Activated naive CD4-positive, alpha-beta T cell treated with anti-CD3 and anti-CD28 coated beads, Interleukin-2, amount 50 U/mL, for 72 hours (primary cell): ENCODE results near the gene ZNF423. TPM values are rescaled to one million over a fixed set of nuclear protein-coding genes. Genes with fewer than 3 reads are reported as not detected.
A peak's percentile ranks its signal among the peaks of the same experiment; 100 is the strongest.

Experiments used
- ATAC-seq, 2 donors: fragments of 150-1000 bp; cut with Tn5 transposase; 2 replicates each; pipeline ENCODE4 v1.10.0; 2021; ENCODE audit warnings: mild to moderate bottlenecking in 2 of 2, moderate library complexity in 2 of 2
- DNase-seq, 2 donors: peaks; one replicate each; pipeline ENCODE4 v3.0.0; 2021 to 2022; ENCODE audit warnings: low spot score in 2 of 2
- H3K27ac Mint-ChIP-seq, 2 donors: one replicate each; pipeline ENCODE4 v1.8.0; 2022; ENCODE audit warnings: mild to moderate bottlenecking in 2 of 2, mixed read lengths in 2 of 2
- H3K36me3 Mint-ChIP-seq, 2 donors: one replicate each; pipeline ENCODE4 v1.8.0; 2022; ENCODE audit warnings: mixed read lengths in 2 of 2
- H3K9me3 Mint-ChIP-seq, 2 donors: one replicate each; pipeline ENCODE4 v1.8.0; 2022; ENCODE audit warnings: mixed read lengths in 2 of 2
- total RNA-seq, 2 donors: library from RNA; stranded (reverse); gene quantifications; one replicate each; pipeline ENCODE4 v1.2.3, GENCODE V29; 2022

Gene ZNF423
- total RNA-seq, 2 donors from 2014 or later = 0.05 TPM; not detected in 1

- DNase-seq (no peak), ATAC-seq (no peak)
- Mint-ChIP-seq H3K9me3 (no peaks in the 10 kb centered on the region), H3K36me3 (no peaks in the 10 kb centered on the region), H3K27ac (no peak overlapping the region)
Measured at GRCh38 chr16:49546735-49547134, 309.2 kb downstream of the ZNF423 start.

GRCh38 chr16:49545741-49546448 is 310.0 kb downstream of the ZNF423 start:
- Mint-ChIP-seq H3K36me3 (no peaks in the 10 kb centered on the region), H3K27ac (no peak overlapping the region), H3K9me3 (no peaks in the 10 kb centered on the region)
- no peak for ATAC-seq
- no peak for DNase-seq

GRCh38 chr16:49545243-49545642 is 310.7 kb downstream of the ZNF423 start:
- no peak overlapping the region for H3K27ac Mint-ChIP-seq
- ATAC-seq (no peak), DNase-seq (no peak)
- H3K9me3 Mint-ChIP-seq = no peaks in the 10 kb centered on the region
- H3K36me3 Mint-ChIP-seq = no peaks in the 10 kb centered on the region

GRCh38 chr16:49544828-49545227 is 311.1 kb downstream of the ZNF423 start:
- Mint-ChIP-seq H3K27ac (no peak overlapping the region), H3K36me3 (no peaks in the 10 kb centered on the region), H3K9me3 (no peaks in the 10 kb centered on the region)
- ATAC-seq (no peak), DNase-seq (no peak)

GRCh38 chr16:49543631-49543946 is 312.3 kb downstream of the ZNF423 start:
- Mint-ChIP-seq H3K36me3 (no peaks in the 10 kb centered on the region), H3K27ac (no peak overlapping the region), H3K9me3 (no peaks in the 10 kb centered on the region)
- no peak for DNase-seq
- no peak for ATAC-seq

- no peak overlapping the region for H3K27ac Mint-ChIP-seq
- H3K9me3 Mint-ChIP-seq = no peaks in the 10 kb centered on the region
- no peaks in the 10 kb centered on the region for H3K36me3 Mint-ChIP-seq
- DNase-seq (no peak), ATAC-seq (no peak)
Measured at GRCh38 chr16:49542946-49543630, 312.8 kb downstream of the ZNF423 start.

GRCh38 chr16:49542391-49542891 is 313.5 kb downstream of the ZNF423 start:
- Mint-ChIP-seq H3K36me3 (no peaks in the 10 kb centered on the region), H3K9me3 (no peaks in the 10 kb centered on the region), H3K27ac (peak overlapping the region in 1 of 2 donors; percentile 18)
- ATAC-seq = no peak
- DNase-seq = no peak

GRCh38 chr16:49540836-49541235 is 315.1 kb downstream of the ZNF423 start:
- peak overlapping the region in 1 of 2 donors; percentile 50 for H3K27ac Mint-ChIP-seq
- ATAC-seq (no peak), DNase-seq (no peak)
- no peaks in the 10 kb centered on the region for H3K9me3 Mint-ChIP-seq
- no peaks in the 10 kb centered on the region for H3K36me3 Mint-ChIP-seq

- no peaks in the 10 kb centered on the region for H3K36me3 Mint-ChIP-seq
- DNase-seq (no peak), ATAC-seq (no peak)
- H3K9me3 Mint-ChIP-seq = no peaks in the 10 kb centered on the region
- no peak overlapping the region for H3K27ac Mint-ChIP-seq
Measured at GRCh38 chr16:49539758-49540157, 316.2 kb downstream of the ZNF423 start.

- Mint-ChIP-seq H3K27ac (no peak overlapping the region), H3K9me3 (no peaks in the 10 kb centered on the region), H3K36me3 (no peaks in the 10 kb centered on the region)
- DNase-seq (no peak), ATAC-seq (no peak)
Measured at GRCh38 chr16:49537924-49538459, 317.9 kb downstream of the ZNF423 start.

- ATAC-seq (no peak), DNase-seq (no peak)
- H3K27ac Mint-ChIP-seq = peak overlapping the region in 1 of 2 donors; percentile 66
- no peaks in the 10 kb centered on the region for H3K9me3 Mint-ChIP-seq
- H3K36me3 Mint-ChIP-seq = no peaks in the 10 kb centered on the region
Measured at GRCh38 chr16:49534901-49535610, 320.9 kb downstream of the ZNF423 start.

- H3K27ac Mint-ChIP-seq = no peak overlapping the region
- no peak for ATAC-seq
- DNase-seq = no peak
- H3K9me3 Mint-ChIP-seq = no peaks in the 10 kb centered on the region
- no peaks in the 10 kb centered on the region for H3K36me3 Mint-ChIP-seq
Measured at GRCh38 chr16:49533422-49533821, 322.5 kb downstream of the ZNF423 start.

- H3K36me3 Mint-ChIP-seq = no peaks in the 10 kb centered on the region
- DNase-seq (no peak), ATAC-seq (no peak)
- H3K9me3 Mint-ChIP-seq = no peaks in the 10 kb centered on the region
- no peak overlapping the region for H3K27ac Mint-ChIP-seq
Measured at GRCh38 chr16:49532873-49533272, 323.0 kb downstream of the ZNF423 start.

GRCh38 chr16:49531931-49532840 is 323.7 kb downstream of the ZNF423 start:
- no peak overlapping the region for H3K27ac Mint-ChIP-seq
- ATAC-seq (no peak), DNase-seq (no peak)
- no peaks in the 10 kb centered on the region for H3K9me3 Mint-ChIP-seq
- H3K36me3 Mint-ChIP-seq = no peaks in the 10 kb centered on the region

GRCh38 chr16:49531425-49531824 is 324.5 kb downstream of the ZNF423 start:
- Mint-ChIP-seq H3K27ac (peak overlapping the region in 1 of 2 donors; percentile 73), H3K36me3 (no peaks in the 10 kb centered on the region), H3K9me3 (no peaks in the 10 kb centered on the region)
- ATAC-seq = no peak
- no peak for DNase-seq

GRCh38 chr16:49530427-49530970 is 325.4 kb downstream of the ZNF423 start:
- DNase-seq (no peak), ATAC-seq (no peak)
- no peaks in the 10 kb centered on the region for H3K9me3 Mint-ChIP-seq
- H3K27ac Mint-ChIP-seq = no peak overlapping the region
- no peaks in the 10 kb centered on the region for H3K36me3 Mint-ChIP-seq
